ENCODE measurements around the gene PCDHGC4.

The PCDHGC4 gene

DNA sequence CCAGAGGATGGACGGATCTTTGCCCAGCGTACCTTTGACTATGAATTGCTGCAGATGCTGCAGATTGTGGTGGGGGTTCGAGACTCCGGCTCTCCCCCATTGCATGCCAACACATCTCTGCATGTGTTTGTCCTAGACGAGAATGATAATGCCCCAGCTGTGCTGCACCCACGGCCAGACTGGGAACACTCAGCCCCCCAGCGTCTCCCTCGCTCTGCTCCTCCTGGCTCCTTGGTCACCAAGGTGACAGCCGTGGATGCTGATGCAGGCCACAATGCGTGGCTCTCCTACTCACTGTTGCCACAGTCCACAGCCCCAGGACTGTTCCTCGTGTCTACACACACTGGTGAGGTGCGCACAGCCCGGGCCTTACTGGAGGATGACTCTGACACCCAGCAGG lies 5.9 kb downstream of the PCDHGC4 start:
- no peak for DNase-seq

DNA sequence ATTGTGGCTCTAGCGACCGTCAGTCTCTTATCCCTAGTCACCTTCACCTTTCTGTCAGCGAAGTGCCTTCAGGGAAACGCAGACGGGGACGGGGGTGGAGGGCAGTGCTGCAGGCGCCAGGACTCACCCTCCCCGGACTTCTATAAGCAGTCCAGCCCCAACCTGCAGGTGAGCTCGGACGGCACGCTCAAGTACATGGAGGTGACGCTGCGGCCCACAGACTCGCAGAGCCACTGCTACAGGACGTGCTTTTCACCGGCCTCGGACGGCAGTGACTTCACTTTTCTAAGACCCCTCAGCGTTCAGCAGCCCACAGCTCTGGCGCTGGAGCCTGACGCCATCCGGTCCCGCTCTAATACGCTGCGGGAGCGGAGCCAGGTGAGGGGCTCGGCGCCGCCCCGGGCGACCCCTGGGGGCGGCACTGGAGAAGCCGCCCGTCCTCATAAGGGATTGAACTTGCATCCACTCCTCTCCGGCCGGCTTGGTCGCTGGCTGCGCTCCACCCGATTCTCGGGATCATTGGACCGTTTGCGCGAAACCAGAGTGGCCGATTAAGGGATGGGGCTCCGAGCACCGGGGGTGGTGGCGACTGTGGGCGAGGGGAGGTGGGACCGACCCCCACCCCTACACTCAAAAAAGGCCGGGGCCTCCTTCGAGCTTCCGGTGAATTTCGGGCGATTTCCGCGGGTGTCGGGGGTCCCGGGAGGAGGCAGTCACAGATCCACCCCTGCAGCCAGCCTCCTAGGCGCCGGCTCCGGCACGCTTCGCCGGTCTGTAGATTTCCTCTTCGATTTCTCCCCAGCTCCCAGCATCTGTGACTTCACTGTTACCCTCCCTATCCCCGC lies 6.7 kb downstream of the PCDHGC4 start:
- DNase-seq = no peak

- DNase-seq = no peak
These were observed 7.5 kb downstream of the PCDHGC4 start for GRCh38 chr5:141492168-141492885.

GRCh38 chr5:141493500-141494422 lies 8.9 kb downstream of the PCDHGC4 start:
- no peak for DNase-seq

DNA sequence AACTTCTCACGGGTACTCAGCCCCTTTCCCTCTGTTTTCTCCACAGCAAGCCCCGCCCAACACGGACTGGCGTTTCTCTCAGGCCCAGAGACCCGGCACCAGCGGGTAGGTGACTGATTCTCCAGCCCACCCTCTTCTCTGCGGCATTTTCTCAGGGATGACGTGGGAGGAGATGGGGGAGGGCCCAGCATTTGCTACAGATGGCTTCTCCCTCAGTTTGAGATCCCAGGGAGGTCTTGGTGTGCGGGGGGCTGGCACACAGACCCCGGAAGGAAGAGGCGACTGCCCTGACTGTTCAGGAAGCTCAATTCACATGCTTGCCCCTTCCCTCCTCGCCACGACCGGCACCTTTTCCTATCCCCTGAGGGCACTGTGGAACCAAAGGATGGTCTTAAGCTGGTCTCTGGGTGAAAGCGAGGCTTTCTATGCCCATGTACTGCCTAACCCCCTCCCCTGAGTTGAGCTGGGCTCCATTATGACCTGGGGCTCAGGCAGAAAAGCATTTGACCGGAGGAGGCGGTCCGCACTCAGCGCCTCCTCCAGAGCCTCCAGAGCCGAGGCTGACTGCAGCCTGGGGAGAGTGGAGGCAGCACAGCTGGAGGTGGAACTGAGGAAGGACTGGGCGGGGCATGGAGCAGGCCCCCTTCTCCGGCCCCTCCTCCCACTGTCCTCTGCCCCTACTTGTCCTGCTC lies 10.1 kb downstream of the PCDHGC4 start:
- DNase-seq = no peak

DNA sequence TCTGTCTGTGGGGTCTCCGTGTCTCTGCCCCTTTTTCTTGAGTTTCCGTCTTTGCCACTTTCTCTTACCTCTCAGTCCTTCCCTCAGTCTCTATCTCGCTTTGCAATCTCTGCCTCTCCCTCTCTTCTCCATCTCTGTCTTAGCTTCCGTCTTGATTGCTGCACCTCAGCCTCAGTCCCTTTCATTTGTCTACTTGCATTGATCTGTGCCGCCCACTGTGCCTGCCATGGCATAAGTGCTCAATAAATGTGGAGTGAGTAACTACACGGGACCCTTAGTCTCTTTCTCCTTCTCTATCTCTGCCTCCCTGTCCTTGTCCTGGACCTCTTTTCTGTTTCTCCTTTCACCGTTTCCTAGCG lies 10.6 kb downstream of the PCDHGC4 start:
- DNase-seq = no peak

DNA sequence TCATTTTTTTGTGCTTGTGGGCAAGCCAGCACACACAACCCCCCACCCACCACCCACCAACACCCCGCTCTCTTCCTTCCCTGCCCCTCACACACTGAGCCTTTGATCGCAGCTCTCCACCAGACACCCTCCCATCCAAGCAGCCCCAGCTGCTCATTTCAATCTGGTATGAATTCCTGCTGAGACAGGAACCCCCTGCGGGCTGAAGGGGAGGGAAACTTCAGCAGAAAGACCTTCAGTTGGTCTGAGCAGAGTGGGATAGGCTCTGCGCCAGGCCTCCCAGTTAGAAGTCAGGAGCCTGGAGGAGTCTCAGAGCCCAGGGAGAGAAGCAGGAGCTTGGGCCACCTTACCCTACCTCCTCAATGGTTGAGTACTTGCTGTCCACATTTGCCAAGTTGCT lies 11.2 kb downstream of the PCDHGC4 start:
- no peak for DNase-seq

- DNase-seq = no peak
These were observed 16.9 kb downstream of the PCDHGC4 start for GRCh38 chr5:141501761-141502160.

DNA sequence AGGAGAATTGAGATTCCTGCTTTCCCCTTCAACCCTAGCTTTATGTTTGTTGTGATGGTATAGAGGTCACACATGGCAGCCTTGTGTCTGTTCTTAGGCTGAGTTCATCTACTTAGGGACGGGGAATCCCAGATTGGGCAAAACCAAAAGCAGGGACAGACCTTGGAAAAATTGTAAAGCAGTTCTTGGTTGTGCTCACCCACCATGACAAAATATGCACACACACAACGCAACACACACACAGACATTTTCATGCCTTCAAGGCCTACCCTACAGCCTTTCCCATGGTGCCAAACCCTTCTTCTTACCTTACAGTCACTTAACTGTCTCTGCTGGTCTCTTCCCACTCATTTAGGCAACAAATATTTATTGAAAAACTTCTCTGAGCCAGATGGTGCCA lies 18.9 kb downstream of the PCDHGC4 start:
- no peak for DNase-seq

DNA sequence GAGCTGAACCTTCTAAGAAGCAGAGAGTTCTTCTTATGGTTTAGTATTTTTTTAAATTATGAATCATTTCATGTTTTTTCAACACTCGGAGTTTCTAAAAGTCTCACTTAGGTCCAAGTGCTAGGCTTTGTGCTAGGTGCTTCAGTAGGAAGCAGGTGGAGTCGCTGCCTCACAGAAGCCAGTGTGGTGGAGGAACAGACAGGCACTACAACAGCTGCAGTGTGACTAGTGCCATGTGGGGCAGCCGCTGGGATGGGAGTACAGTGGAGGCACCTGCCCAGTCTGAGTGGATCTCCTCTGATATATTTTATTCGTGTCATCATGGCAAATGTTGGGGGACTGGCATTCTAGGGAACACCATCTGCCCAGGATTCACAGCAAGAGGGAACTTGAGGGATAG lies 19.4 kb downstream of the PCDHGC4 start:
- DNase-seq = no peak

GRCh38 chr5:141506381-141507155 lies 21.7 kb downstream of the PCDHGC4 start:
- DNase-seq = no peak

DNA sequence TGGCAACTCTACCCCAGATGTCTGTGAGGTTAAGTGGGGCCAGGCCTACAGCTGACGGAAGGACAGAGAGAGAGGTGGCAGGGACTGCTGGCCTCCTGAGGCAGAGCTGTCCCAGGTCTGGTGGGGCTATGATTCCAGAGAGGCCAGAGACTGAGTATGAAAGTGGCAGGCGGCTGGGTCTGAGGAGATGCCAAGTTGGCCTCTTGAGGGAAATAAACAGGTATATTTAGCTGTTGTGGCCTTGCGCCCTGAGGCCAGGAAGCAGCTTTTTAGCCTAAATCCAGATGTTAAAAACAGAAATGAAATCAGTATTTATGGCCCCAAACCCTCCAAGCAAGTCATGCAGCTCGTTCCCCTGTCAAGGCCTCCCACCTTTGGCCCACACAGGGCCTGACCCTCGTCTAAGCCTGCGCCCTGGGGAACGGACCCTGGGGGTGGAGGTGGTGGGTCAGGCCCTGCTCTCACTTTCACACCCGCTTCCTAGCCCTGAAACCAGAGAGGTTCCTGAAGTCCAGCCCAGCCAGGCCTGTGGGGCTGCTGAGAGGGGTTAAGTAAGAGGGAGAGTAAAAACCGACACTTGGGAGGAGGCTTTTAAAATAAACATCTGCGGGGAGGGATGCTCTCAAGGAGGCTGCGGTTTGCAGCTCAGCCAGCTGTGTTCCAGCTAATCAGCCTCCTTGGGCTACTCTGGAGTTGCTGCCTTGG lies 22.7 kb downstream of the PCDHGC4 start:
- DNase-seq = no peak

GRCh38 chr5:141508440-141508797 lies 23.6 kb downstream of the PCDHGC4 start:
- no peak for DNase-seq

- DNase-seq = no peak
These were observed 24.2 kb downstream of the PCDHGC4 start for GRCh38 chr5:141508798-141509611.

- DNase-seq = no peak
These were observed 25.3 kb downstream of the PCDHGC4 start for GRCh38 chr5:141510160-141510559.

DNA sequence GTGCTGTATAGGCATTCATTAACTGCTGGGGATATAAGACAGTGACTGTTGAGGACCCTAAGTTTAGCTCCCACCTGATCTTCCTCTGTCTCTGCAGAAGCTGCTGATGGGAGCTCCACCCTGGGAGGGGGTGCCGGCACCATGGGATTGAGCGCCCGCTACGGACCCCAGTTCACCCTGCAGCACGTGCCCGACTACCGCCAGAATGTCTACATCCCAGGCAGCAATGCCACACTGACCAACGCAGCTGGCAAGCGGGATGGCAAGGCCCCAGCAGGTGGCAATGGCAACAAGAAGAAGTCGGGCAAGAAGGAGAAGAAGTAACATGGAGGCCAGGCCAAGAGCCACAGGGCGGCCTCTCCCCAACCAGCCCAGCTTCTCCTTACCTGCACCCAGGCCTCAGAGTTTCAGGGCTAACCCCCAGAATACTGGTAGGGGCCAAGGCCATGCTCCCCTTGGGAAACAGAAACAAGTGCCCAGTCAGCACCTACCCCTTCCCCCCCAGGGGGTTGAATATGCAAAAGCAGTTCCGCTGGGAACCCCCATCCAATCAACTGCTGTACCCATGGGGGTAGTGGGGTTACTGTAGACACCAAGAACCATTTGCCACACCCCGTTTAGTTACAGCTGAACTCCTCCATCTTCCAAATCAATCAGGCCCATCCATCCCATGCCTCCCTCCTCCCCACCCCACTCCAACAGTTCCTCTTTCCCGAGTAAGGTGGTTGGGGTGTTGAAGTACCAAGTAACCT lies 26.2 kb downstream of the PCDHGC4 start:
- no peak for DNase-seq

DNA sequence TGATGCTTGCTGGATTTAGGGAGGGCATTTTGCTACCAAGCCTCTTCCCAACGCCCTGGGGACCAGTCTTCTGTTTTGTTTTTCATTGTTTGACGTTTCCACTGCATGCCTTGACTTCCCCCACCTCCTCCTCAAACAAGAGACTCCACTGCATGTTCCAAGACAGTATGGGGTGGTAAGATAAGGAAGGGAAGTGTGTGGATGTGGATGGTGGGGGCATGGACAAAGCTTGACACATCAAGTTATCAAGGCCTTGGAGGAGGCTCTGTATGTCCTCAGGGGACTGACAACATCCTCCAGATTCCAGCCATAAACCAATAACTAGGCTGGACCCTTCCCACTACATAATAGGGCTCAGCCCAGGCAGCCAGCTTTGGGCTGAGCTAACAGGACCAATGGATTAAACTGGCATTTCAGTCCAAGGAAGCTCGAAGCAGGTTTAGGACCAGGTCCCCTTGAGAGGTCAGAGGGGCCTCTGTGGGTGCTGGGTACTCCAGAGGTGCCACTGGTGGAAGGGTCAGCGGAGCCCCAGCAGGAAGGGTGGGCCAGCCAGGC lies 27.0 kb downstream of the PCDHGC4 start:
- no peak for DNase-seq

DNA sequence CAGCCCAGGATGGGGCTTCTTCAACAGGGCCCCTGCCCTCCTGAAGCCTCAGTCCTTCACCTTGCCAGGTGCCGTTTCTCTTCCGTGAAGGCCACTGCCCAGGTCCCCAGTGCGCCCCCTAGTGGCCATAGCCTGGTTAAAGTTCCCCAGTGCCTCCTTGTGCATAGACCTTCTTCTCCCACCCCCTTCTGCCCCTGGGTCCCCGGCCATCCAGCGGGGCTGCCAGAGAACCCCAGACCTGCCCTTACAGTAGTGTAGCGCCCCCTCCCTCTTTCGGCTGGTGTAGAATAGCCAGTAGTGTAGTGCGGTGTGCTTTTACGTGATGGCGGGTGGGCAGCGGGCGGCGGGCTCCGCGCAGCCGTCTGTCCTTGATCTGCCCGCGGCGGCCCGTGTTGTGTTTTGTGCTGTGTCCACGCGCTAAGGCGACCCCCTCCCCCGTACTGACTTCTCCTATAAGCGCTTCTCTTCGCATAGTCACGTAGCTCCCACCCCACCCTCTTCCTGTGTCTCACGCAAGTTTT lies 27.6 kb downstream of the PCDHGC4 start:
- peak; percentile 85 for DNase-seq

All from activated T-cell treated with anti-CD3 and anti-CD28 coated beads, Interleukin-2, amount 50 U/mL, for 1 hour (primary cell).